NB4 (cell line): ENCODE data around the gene BTBD9.
A peak's percentile ranks its signal among the peaks of the same experiment; 100 is the strongest.

ENCODE experiments used
- DNase-seq: peaks from one replicate; pipeline ENCODE4 v3.0.0; 2010; ENCODE audit warnings: low read depth
- H3K4me3 ChIP-seq: one replicate; pipeline ENCODE4 v1.5.1; 2011; ENCODE audit warnings: mild to moderate bottlenecking, low read depth, low read length, moderate library complexity
- MYC ChIP-seq: IDR thresholded peaks from 2 replicates; pipeline ENCODE4 v1.6.1; 2011; ENCODE audit warnings: low read depth, low read length
- POLR2A ChIP-seq: IDR thresholded peaks from 2 replicates; pipeline ENCODE4 v1.6.1; 2011; ENCODE audit warnings: mild to moderate bottlenecking; ENCODE audit not compliant: insufficient read length; ENCODE audit errors: extremely low read depth
- TF ChIP-seq, protein P1 (sequence below): IDR thresholded peaks from one replicate; pipeline ENCODE4 v1.5.1; 2012; ENCODE audit warnings: low read depth, low read length
- TF ChIP-seq, protein P2 (sequence below): IDR thresholded peaks from 2 replicates; pipeline ENCODE4 v1.6.1; 2011; ENCODE audit warnings: low read depth, low read length

BTBD9 gene

DNA sequence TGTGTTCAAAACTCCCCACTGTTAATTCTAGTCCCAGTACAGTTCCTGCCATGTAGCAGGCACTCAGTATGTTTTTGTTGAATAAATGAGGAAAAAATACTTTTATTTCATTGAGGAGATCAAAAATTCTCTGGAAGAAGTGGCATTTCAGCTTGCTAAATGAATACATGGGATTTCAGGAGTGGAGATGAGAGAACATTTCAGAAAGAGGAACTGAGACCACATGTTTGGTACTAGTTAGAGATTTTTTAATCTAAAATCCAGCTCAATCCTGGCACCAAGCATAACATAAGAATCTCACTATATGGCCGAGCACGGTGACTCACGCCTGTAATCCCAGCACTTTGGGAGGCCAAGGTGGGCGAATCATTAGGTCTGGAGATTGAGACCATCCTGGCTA is 75.4 kb downstream of the BTBD9 start:
- TF ChIP-seq POLR2A: no peak
- TF ChIP-seq, protein P1, sequence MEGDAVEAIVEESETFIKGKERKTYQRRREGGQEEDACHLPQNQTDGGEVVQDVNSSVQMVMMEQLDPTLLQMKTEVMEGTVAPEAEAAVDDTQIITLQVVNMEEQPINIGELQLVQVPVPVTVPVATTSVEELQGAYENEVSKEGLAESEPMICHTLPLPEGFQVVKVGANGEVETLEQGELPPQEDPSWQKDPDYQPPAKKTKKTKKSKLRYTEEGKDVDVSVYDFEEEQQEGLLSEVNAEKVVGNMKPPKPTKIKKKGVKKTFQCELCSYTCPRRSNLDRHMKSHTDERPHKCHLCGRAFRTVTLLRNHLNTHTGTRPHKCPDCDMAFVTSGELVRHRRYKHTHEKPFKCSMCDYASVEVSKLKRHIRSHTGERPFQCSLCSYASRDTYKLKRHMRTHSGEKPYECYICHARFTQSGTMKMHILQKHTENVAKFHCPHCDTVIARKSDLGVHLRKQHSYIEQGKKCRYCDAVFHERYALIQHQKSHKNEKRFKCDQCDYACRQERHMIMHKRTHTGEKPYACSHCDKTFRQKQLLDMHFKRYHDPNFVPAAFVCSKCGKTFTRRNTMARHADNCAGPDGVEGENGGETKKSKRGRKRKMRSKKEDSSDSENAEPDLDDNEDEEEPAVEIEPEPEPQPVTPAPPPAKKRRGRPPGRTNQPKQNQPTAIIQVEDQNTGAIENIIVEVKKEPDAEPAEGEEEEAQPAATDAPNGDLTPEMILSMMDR: no peak
- TF ChIP-seq, protein P2, sequence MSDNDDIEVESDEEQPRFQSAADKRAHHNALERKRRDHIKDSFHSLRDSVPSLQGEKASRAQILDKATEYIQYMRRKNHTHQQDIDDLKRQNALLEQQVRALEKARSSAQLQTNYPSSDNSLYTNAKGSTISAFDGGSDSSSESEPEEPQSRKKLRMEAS: no peak
- no peak overlapping the region for H3K4me3 ChIP-seq
- no peak for DNase-seq

DNA sequence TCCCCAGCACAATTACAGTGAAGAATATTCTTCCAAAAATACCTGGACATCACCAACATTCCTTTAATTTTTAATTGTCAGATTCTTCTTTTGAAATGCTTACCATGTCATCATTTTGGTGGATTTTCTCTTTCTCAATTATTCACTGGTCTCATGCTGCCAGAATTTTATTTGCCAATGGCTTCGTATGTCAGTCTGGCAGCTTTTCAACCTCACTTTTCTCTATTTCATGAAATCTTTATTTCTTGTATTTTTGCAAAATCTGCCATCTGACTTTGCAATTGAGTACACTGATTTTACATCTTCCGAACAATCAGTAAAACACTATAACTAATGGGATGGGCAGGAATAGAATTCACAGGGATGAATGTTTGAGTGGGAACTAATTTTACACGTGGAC is 84.1 kb downstream of the BTBD9 start:
- DNase-seq: no peak
- TF ChIP-seq, protein P1: no peak
- TF ChIP-seq, protein P2: no peak
- no peak for TF ChIP-seq MYC
- no peak for TF ChIP-seq POLR2A
- H3K4me3 ChIP-seq: no peak overlapping the region

DNA sequence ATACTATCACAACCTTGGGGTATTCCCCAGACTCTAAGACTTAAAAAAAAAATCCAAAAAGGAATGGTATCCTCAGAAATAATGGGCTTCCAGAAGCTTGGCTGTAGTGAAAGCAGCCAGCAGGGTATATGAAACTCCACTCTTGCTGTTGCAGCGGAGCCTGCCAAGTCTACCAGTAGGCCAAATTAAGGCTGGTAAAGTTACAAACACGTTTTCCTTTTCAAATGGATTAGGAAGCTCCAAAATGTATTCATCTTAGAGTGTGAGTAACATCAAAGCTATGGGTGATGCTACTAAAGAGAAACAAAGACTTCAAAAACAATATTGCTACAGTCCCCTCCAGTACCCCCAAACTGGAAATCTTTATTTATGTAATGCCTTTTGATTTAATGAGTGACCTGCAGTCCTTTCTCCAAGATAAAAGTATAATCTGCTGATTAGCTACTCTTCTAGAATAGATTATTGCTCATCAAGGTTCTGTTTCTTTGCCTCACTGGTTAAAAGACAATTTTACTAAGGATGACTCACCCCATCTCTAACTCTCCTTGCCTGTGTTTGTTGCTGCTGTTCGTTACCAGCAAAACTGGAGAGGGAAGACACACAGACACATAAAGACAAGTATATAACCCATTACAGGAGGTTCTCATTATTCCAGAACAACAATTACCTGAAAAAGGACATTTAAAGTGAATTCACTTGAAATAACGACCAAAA is 84.9 kb downstream of the BTBD9 start:
- DNase-seq: peak; percentile 5
- no peak overlapping the region for H3K4me3 ChIP-seq
- TF ChIP-seq MYC (no peak), POLR2A (no peak)
- TF ChIP-seq, protein P1: no peak
- TF ChIP-seq, protein P2: no peak

DNA sequence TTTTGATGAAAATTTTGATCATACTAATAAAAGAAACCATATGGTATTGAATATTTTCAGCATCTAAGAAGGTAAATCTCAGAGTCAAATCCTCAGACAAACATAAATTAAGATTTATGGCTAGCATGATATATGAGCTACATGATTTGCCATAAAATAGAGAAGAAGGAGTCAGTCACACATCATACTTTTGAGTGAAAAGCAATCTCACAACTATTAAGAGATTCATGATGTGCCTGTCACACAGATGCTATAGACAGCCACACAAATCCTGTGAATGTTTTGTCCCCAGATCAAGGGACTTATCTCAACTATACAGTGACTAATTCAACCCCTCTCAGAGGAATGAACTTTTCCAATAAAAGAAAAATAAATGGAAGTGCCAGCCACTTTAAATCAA is 85.7 kb downstream of the BTBD9 start:
- no peak for DNase-seq
- no peak overlapping the region for H3K4me3 ChIP-seq
- TF ChIP-seq POLR2A (no peak), MYC (no peak)
- TF ChIP-seq, protein P1: no peak
- TF ChIP-seq, protein P2: no peak

DNA sequence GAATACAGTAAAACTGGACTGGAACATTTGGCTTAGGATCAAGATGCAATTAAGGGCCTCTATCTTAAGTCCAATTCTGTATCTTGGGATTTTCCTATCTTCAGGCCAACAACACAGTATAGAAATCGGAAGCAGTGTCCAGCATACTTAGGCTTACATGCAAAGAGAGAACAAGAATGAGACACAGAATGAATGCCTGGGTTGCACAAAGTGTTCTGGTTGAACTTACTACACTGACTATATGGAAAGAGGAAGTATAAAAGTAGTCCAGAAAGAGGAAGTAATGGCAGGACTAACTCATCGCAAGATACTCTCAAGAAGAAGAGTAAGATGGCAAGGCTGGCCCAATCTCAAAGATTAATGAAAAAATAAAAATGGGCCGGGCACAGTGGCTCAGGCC is 87.6 kb downstream of the BTBD9 start:
- peak; percentile 89 for DNase-seq
- H3K4me3 ChIP-seq: no peak overlapping the region
- TF ChIP-seq, protein P2: no peak
- TF ChIP-seq MYC (no peak), POLR2A (no peak)
- TF ChIP-seq, protein P1: no peak
